Measurements from ENCODE around the gene DENR.

The DENR gene

DNA sequence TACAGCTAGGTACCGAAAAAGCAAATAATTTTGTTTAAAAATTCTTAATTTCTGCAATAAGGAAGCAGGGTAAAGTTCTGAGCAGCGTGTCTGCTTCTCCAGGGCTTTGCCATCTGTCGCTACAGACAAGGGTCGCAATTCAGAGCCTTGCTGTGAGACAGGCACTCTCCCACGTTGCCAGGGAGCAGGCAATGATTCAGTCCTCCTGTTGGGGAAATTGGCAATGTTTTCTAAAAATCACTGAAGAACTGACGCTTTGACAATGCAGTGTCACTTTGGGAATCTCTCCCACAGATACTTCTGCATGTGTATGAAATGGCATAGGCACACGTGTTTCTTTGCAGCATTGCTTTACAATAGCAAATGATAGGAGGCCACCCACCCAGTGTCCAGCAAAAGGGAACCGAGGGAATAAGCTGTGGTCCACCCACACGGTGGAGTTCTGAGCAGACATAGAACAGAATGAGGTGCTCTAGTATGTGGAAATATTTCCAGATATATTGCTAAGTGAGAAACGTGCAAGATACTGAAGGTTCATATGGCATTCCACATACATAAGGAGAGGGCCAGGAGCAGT, 66.7 kb downstream of the DENR start:
- no peak for DNase-seq (ENCODE audit: low read depth in 2 of 2)

DNA sequence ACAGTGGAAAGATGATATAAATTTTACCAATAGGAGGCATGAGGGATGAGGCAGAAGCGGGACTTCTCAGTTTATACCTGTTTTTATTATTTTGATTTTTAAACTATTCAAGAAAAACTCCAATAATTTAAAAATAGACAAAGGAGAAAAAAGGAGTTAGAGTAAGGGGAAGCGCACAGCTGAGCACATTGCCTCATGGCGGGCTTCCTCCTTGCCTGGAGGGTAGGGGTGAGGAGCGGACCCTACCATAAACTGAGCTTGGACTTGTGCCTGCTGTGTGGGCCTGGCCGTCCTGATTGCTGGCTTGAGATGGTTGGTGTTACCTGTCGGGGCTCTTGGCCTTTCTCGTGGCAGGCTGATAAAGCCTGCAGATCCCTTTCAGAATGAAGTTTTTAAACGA, 67.5 kb downstream of the DENR start:
- no peak for DNase-seq (ENCODE audit: low read depth in 2 of 2)
